Measurements from ENCODE around the gene SLC30A3. TPM values are rescaled to one million over a fixed set of nuclear protein-coding genes. Genes with fewer than 3 reads are reported as not detected.

SLC30A3 gene
- total and polyA plus RNA-seq, 2 of the 13 experiments (the other 11 are each of a cell fraction or from before 2014, with no cell fraction given): 0.38 to 0.79 TPM

- TF ChIP-seq SKIL (CRISPR knock-in tag; IDR thresholded peaks at IDR 0.05; ENCODE audit: borderline replicate concordance) (no peak), BCLAF1 (IDR thresholded peaks at IDR 0.05) (no peak)
These were observed 7.7 kb downstream of the SLC30A3 start (continued) for GRCh38 chr2:27255187-27255586.

GRCh38 chr2:27251766-27252165 lies 11.1 kb downstream of the SLC30A3 start:
- intact Hi-C loops (cut with micrococcal nuclease; ENCODE audit: unreplicated experiment) (loop anchor here (10.0 kb wide), 1 partner anchor 123 kb away; the partner anchor contains the start of genes EIF2B4 and SNX17), in situ Hi-C loops (cut with HindIII; ENCODE audit: extremely low pct_ligation_motif_present, low pct_unique_long_range_greater_than_20kb) (no loop called here)
- FAIRE-seq (no peak), DNase-seq (ENCODE audit: low spot score) (no peak), ATAC-seq (no peak)
- no peaks in the 10 kb centered on the region for H4K20me1 ChIP-seq (ENCODE audit: insufficient read depth, low read length)
- ChIA-PET POLR2A (interaction anchor here (1.3 to 1.4 kb wide), 2 partner anchors 12 to 50 kb away, joined by 3 read pairs; no protein-coding TSS in a partner anchor), CTCF (ENCODE audit: low intra/inter-chr PET ratio, low total read pairs) (interaction anchor here (3.6 kb wide), 1 partner anchor 27 kb away, joined by 22 read pairs; no protein-coding TSS in a partner anchor)
- no peak for TF ChIP-seq ETV6 (CRISPR knock-in tag; conservative IDR thresholded peaks at IDR 0.05)
- no peak for TF ChIP-seq NONO (IDR thresholded peaks at IDR 0.05)
- TF ChIP-seq NONO (CRISPR knock-in tag; conservative IDR thresholded peaks at IDR 0.05): no peak
- no peak for TF ChIP-seq ZNF20 (CRISPR knock-in tag; IDR thresholded peaks at IDR 0.05)
- H2AFZ ChIP-seq (ENCODE audit: low read length): no peak overlapping the region
- H3K27ac ChIP-seq (ENCODE audit: extremely low read length, insufficient read depth, low read length): no peak overlapping the region
- peaks cover 25% of the 10 kb centered on the region for H3K4me1 ChIP-seq (ENCODE audit: insufficient read depth, low read length)
- no TSS peak for BruUV-seq (replicated peaks)
- no peaks in the 10 kb centered on the region for H3K9me3 ChIP-seq (ENCODE audit: low read length)
- peaks cover 0 to 13% of the 10 kb centered on the region in 2 experiments; a peak in 4 of 5 replicates for H3K27me3 ChIP-seq (ENCODE audit: control insufficient read depth in 1 of 2, insufficient read depth in 2 of 2, low read length in 2 of 2)
- no peaks in the 10 kb centered on the region for H3K79me2 ChIP-seq (ENCODE audit: insufficient read depth, low read length)
- WGBS (ENCODE audit: low lambda C conversion rate): 68% methylated on average over 13 of the region's 13 CpGs
- H3K36me3 ChIP-seq (replicated peaks in 1 of 2; ENCODE audit: control insufficient read depth in 1 of 2, insufficient read depth in 2 of 2, low read length in 2 of 2): no peaks in the 10 kb centered on the region
- no peak overlapping the region for H3K9ac ChIP-seq (ENCODE audit: insufficient read depth, low read depth, low read length)
- H3K4me3 ChIP-seq (replicated peaks in 1 of 3; ENCODE audit: insufficient read depth in 1 of 3, low read depth in 2 of 3, low read length in 3 of 3): no peak overlapping the region
- no peak overlapping the region for H3K4me2 ChIP-seq (ENCODE audit: low read depth, low read length)
